HEK293T (cell line): ENCODE results near the gene HNRNPU.

Experiments
- ARNT ChIP-seq: fragments of 450-650 bp; IDR thresholded peaks from 2 replicates; pipeline ENCODE4 v1.6.1; 2017; ENCODE audit warnings: mild to moderate bottlenecking
- BHLHE40 ChIP-seq: fragments of 450-650 bp; IDR thresholded peaks from 2 replicates; pipeline ENCODE4 v1.6.1; 2016; ENCODE audit warnings: mild to moderate bottlenecking, moderate library complexity, borderline replicate concordance
- ELF4 ChIP-seq: fragments of 450-650 bp; IDR thresholded peaks from 2 replicates; pipeline ENCODE4 v1.6.1; 2017; ENCODE audit warnings: antibody characterized with exemption
- FOXA1 ChIP-seq: fragments of 450-650 bp; IDR thresholded peaks from 2 replicates; pipeline ENCODE4 v1.6.1; 2016; ENCODE audit warnings: mild to moderate bottlenecking
- FOXK2 ChIP-seq: fragments of 450-650 bp; IDR thresholded peaks from 2 replicates; pipeline ENCODE4 v1.6.1; 2016; ENCODE audit warnings: mild to moderate bottlenecking
- FOXM1 ChIP-seq: fragments of 450-650 bp; IDR thresholded peaks from 2 replicates; pipeline ENCODE4 v1.6.1; 2017; ENCODE audit warnings: mild to moderate bottlenecking, borderline replicate concordance
- HDGF ChIP-seq: fragments of 450-650 bp; IDR thresholded peaks from 2 replicates; pipeline ENCODE4 v1.6.1; 2017; ENCODE audit warnings: antibody characterized with exemption, borderline replicate concordance
- LEF1 ChIP-seq: fragments of 450-650 bp; IDR thresholded peaks from 2 replicates; pipeline ENCODE4 v1.6.1; 2017; ENCODE audit warnings: mild to moderate bottlenecking, borderline replicate concordance
- NFRKB ChIP-seq: fragments of 450-650 bp; IDR thresholded peaks from 2 replicates; pipeline ENCODE4 v1.6.1; 2016; ENCODE audit warnings: mild to moderate bottlenecking, moderate library complexity
- PKNOX1 ChIP-seq: fragments of 450-650 bp; IDR thresholded peaks from 2 replicates; pipeline ENCODE4 v1.6.1; 2016
- SP1 ChIP-seq: fragments of 450-650 bp; IDR thresholded peaks from 2 replicates; pipeline ENCODE4 v1.6.1; 2017
- SUZ12 ChIP-seq: fragments of 450-650 bp; IDR thresholded peaks from 2 replicates; pipeline ENCODE4 v1.6.1; 2016; ENCODE audit warnings: mild to moderate bottlenecking
- TARDBP ChIP-seq: fragments of 450-650 bp; IDR thresholded peaks from 2 replicates; pipeline ENCODE4 v1.6.1; 2016
- ZNF384 ChIP-seq: fragments of 450-650 bp; IDR thresholded peaks from 2 replicates; pipeline ENCODE4 v1.6.1; 2016

GRCh38 chr1:244861683-244862082, 2.7 kb downstream of the HNRNPU start:
- TF ChIP-seq BHLHE40 (no peak), ELF4 (no peak), LEF1 (no peak), SP1 (no peak), TARDBP (no peak), FOXA1 (no peak), FOXM1 (no peak), ARNT (no peak), PKNOX1 (no peak), FOXK2 (no peak), NFRKB (no peak), SUZ12 (no peak), HDGF (no peak), ZNF384 (no peak)
